GM18502 (cell line): Measurements from ENCODE around the gene KRTAP10-3.

Source experiments
- ATAC-seq: cut with Tn5 transposase; IDR thresholded peaks from one replicate; pipeline ENCODE4 v1.9.1; 2021; ENCODE audit warnings: mild to moderate bottlenecking; ENCODE audit not compliant: unreplicated experiment, poor library complexity

Gene KRTAP10-3

DNA sequence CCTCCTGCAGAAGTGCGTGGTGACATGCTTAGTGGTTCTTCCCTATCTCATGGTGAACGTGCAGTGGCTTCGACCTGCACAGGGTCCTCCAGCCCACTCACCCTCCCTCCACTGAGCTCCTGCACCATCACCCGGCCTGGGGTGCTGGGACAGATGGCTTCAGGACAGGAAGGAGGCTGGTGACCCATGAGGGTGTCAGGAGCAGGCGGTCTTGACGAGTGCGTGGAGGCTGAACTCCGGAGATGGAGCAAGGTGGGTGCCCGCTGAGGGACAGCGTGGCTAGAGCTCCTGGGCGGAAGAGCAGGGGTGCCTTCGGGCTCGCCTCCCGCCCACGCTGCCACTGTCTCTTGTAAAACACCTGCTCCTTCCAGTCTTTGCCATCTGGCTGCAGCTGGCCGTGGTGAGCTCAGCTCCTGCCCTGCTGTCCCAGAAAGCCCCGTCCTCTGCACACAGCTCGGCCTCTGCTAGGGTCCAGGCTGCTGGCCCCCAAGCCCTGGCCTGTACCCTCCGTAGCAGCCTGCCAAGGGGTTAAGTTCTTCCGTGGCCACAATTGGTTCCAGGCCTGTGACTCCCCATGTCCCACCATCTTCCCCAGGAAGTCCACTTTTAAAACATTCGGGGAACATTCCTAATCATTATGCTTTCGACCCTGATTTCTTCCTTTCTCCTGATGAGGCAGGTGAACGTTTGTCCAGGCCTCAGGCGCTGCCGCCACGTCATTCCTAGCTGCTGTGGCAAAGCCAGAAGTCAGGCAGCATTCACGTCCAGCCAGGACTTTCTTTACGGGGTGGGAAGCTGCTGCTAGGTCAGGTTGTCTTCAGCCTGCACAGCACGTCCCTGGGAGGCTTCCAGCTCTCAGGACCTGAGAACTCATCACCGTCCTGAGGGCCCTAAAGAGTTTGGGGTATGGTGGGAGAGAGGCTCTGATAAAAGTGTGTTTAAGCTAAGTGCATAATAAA is 26.7 kb downstream of the KRTAP10-3 start:
- no peak for ATAC-seq

- ATAC-seq = no peak
Observed at GRCh38 chr21:44530903-44531605, 27.5 kb downstream of the KRTAP10-3 start.

- ATAC-seq = no peak
Observed at GRCh38 chr21:44530221-44530902, 28.2 kb downstream of the KRTAP10-3 start.

- no peak for ATAC-seq
Observed at GRCh38 chr21:44529503-44530125, 29.0 kb downstream of the KRTAP10-3 start.

DNA sequence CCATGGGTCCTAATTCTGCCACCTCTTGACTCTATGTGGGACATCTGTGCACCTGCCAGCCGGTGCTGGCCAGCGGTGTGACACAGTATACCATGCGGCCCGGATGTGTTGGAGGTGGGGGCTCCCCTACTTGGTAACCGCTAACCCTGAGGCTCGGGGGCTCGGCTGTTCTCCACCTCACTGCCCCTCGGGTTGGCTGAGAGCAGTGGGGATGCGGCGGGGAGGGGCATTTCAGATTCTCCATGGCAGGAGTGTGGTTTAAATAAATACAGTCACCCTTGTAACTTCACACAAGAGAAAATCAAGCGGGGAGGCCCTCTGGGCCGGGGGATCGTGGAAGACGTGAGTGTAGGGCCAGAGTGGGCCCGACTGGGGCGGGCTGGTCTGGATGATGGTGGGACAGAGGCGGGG is 29.6 kb downstream of the KRTAP10-3 start:
- ATAC-seq = no peak

DNA sequence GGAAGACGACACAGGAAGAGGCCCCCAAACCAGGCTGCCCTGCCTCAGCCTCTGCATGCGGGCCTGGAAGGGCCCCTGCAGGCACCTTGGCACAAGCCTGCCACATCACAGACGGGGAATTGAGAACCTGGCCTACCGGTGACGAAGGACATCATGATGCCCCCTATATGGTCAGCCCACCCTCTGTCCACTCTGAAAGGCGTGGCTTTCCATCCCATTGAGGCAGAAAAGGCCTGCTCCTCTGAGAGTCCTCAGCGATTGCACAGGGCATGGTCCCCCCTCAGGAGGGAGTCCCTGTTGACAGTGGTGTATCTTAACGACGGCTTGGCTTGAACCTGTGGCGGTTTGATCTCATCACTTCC is 30.0 kb downstream of the KRTAP10-3 start:
- ATAC-seq = no peak

- ATAC-seq = no peak
Observed at GRCh38 chr21:44527983-44528633, 30.5 kb downstream of the KRTAP10-3 start.

- ATAC-seq = no peak
Observed at GRCh38 chr21:44527156-44527982, 31.2 kb downstream of the KRTAP10-3 start.

GRCh38 chr21:44526096-44526997 is 32.2 kb downstream of the KRTAP10-3 start:
- no peak for ATAC-seq

- no peak for ATAC-seq
Observed at GRCh38 chr21:44525391-44526095, 33.1 kb downstream of the KRTAP10-3 start.

DNA sequence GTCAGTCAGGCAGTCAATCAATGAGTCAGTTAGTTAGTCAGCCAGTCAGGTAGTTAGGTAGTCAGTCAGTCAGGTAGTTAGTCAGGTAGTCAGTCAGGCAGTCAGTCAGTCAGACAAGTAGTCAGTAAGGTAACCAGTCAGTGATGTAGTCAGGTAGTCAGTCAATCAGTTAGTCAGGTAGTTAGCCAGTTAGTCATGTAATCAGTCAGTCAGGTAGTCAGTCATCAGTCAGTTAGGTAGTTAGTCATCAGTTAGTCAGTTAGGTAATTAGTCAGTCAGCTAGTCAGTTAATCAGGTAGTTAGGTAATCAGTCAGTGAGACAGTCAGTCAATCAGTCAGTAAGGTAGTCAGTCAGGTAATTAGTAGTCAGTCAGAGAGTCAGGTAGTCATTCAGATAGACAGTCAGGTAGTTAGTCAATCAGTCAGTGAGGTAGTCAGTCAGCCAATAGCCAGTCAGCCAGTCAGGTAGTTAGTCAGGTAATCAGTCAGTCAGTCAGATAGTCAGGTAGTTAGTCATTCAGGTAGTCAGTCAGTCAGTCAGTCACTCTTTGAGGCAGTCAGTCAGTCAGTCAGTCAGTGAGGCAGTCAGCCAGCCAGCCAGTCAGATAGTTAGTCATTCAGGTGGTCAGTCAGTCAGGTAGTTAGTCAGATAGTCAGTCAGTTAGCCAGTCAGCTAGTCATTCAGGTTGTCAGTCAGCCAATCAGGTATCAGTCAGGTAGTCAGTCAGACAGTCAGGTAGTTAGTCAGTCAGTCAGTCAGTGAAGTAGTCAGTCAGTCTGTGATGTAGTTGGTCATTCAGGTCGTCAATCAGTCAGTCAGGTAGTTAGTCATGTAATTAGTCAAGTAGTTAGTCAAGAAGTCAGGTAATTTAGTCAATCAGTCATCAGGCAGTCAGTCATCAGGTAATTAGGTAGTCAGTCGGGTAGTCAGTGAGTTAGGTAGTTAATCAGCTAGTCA is 33.9 kb downstream of the KRTAP10-3 start:
- ATAC-seq = no peak

DNA sequence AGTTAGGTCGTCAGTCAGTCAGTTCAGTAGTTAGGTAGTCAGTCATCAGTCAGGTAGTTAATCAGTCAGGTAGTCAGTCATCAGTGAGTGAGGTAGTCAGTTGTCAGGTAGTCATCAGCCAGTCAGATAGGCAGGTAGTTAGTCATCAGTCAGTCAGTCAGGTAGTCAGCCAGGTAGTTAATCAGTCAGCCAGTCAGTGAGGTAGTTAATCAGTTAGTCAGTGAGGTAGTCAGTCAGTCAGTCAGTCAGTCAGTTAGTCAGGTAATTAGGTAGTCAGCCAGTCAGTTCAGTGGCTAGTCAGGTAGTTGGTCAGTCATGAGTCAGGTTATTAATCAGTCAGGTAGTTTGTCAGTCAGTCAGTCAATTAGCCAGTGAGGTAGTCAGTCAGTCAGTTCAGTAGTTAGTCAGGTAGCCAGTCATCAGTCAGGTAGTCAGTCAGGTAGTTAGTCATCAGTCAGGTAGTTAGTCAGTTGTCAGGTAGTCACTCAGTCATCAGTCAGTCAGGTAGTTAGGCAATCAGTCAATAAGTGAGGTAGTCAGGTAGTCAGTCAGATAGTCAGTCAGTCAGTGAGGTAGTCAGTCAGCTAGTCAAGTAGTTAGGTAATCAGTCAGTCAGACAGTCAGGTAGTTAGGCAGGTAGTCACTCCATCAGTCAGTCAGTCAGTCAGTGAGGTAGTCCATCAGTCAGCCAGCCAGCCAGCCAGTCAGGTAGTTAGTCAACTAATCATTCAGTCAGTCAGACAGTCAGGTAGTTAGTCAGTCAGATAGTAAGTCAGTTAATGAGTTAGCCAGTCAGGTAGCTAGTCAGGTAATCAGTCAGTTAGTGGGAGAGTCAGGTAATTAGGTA is 34.8 kb downstream of the KRTAP10-3 start:
- no peak for ATAC-seq

GRCh38 chr21:44522753-44523204 is 35.8 kb downstream of the KRTAP10-3 start:
- ATAC-seq = no peak

- no peak for ATAC-seq
Observed at GRCh38 chr21:44521928-44522752, 36.5 kb downstream of the KRTAP10-3 start.
